ENCODE results near the gene ATXN2. TPM values are rescaled to one million over a fixed set of nuclear protein-coding genes. Genes with fewer than 3 reads are reported as not detected.

Gene ATXN2
- total and polyA plus RNA-seq, 4 donors, result 51.7 to 99.2 (median 74.4) TPM

DNA sequence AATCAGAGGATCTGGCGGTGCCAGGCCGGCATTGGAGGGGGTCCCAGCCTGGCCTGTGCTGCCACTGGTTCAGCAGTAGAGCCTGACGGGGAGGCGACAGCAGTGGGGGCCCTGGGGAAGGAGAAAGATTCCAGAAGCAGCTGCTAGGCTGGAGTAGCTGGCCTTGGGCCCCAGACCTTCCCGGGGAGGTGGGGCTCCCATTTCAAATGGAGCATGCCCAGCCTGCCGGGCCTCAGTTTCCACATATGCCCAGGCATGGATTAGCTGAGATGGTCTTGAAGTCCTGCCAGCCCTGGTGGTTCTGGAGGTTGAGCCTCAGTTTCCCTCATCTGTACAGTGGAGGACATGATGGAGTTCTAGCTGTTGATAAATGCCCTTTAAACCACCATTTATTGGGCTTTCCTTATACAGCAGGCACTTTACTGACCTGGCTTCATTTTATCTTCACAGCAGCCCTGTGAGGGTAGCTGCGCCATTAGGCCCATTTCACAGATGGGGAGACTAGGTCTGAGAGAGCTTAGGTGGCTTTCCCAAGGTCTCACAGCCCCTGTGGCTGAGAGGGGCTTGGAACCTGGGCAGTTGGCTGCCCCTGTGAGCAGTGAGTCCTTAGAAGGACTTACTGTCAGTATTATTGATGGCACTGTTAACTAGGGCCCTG, 171.6 kb downstream of the ATXN2 start:
- Histone ChIP-seq H3K9me3 (ENCODE audit: control insufficient read depth, insufficient read depth, low read length) (no peaks in the 10 kb centered on the region), H3K4me1 (ENCODE audit: control insufficient read depth, insufficient read depth, low read length) (peaks cover 38% of the 10 kb centered on the region), H3K36me3 (ENCODE audit: control insufficient read depth, insufficient read depth, low read length) (peaks cover 20% of the 10 kb centered on the region), H3K27me3 (ENCODE audit: control insufficient read depth, insufficient read depth, low read length) (no peaks in the 10 kb centered on the region), H3K4me3 (ENCODE audit: low read depth, low read length) (no peak overlapping the region), H3K27ac (ENCODE audit: low read depth, low read length) (no peak overlapping the region)
- 93% methylated on average over 7 of the region's 7 CpGs for WGBS (ENCODE audit: insufficient coverage)
- no peak for DNase-seq (ENCODE audit: low read depth in 4 of 6, low spot score in 6 of 6)

DNA sequence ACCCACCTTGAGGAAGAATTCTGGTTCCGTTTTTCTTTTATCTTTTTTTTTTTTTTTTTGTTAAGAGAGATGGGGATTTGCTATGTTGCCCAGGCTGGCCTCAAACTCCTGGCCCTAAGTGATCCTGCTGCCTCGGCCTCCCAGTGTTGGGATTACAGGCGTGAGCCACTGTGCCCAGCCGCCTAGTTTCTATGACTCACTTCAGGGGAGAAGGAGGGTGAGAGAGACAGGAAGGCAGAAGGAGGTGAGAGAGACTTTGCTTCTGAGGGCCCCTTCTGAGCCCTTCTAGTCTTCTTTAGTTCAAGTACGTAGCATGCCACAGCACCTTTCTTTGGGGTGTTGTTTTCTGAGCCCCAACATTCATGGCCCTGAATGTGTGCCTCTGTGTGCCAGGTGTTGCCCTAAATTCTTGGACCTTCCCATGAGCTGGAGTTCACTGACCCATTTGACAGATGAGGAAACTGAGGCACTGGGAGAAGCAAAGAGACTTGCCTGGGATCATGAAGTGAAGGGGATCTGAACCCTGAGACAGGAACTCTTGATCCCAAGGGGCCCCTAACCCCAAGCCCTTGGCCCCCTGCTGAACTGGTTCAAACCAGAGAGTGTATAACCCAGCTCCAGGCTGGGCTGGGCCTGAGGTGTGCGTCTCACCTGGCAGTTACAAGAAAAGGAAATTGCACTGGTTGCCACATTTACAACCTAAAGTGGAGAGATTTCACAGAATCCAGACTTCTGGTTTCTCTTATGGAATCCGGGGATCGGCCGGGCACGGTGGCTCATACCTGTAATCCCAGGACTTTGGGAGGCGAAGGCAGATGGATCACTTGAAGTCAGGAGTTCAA, 172.6 kb downstream of the ATXN2 start:
- Histone ChIP-seq H3K27me3 (ENCODE audit: control insufficient read depth, insufficient read depth, low read length) (no peaks in the 10 kb centered on the region), H3K36me3 (ENCODE audit: control insufficient read depth, insufficient read depth, low read length) (peaks cover 20% of the 10 kb centered on the region), H3K4me1 (ENCODE audit: control insufficient read depth, insufficient read depth, low read length) (peaks cover 38% of the 10 kb centered on the region), H3K4me3 (ENCODE audit: low read depth, low read length) (no peak overlapping the region), H3K27ac (ENCODE audit: low read depth, low read length) (no peak overlapping the region), H3K9me3 (ENCODE audit: control insufficient read depth, insufficient read depth, low read length) (no peaks in the 10 kb centered on the region)
- DNase-seq (ENCODE audit: low read depth in 4 of 6, low spot score in 6 of 6), result no peak
- WGBS (ENCODE audit: insufficient coverage), result 100% methylated on average over 6 of the region's 11 CpGs

DNA sequence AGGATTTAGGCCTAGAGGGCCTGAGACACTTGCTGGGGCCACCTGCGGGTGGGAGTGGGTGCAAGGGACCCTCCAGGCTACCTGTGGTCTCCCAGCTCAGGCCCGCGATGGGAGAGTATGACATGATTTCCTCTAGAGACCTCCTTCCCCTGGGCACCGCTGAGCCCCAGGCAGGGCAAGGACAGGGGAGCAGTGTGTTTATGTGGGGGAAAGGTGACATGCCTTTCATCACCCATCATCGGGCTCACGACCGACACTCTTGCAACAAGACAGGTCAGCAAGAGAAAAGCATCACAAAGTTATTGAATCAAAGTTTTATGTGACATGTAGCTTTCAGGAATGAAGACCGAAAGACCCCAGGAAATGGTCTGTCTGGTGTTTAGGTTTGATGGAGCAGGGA, 173.5 kb downstream of the ATXN2 start:
- no peak for DNase-seq (ENCODE audit: low read depth in 4 of 6, low spot score in 6 of 6)
- WGBS (ENCODE audit: insufficient coverage), result 93% methylated on average over 3 of the region's 8 CpGs
- Histone ChIP-seq H3K9me3 (ENCODE audit: control insufficient read depth, insufficient read depth, low read length) (no peaks in the 10 kb centered on the region), H3K27me3 (ENCODE audit: control insufficient read depth, insufficient read depth, low read length) (no peaks in the 10 kb centered on the region), H3K36me3 (ENCODE audit: control insufficient read depth, insufficient read depth, low read length) (peaks cover 20% of the 10 kb centered on the region), H3K4me1 (ENCODE audit: control insufficient read depth, insufficient read depth, low read length) (peaks cover 32% of the 10 kb centered on the region), H3K4me3 (ENCODE audit: low read depth, low read length) (no peak overlapping the region), H3K27ac (ENCODE audit: low read depth, low read length) (no peak overlapping the region)

DNA sequence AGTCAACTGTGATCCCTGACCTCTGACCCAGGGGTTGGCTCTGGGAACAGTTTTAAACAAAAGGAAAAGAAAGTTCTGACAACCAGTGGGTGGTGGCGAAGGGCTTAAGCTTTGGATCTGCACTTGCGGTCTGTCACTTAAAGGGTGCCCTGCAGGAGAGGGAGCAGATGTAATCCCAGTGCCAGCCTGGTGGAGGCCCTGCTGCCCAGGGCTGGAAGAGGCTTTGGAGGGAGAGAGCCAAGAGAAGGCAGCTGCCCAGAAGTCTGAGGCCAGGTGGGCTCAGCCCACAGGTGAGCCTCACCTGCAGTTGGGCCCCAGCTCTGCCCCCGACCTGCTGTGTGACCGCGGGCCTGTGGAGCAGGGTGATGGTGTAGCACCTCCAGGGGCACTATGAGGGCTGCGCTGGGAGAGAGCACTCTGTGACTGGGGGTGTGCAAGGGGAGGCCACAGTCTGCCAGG, 174.3 kb downstream of the ATXN2 start:
- Histone ChIP-seq H3K9me3 (ENCODE audit: control insufficient read depth, insufficient read depth, low read length) (no peaks in the 10 kb centered on the region), H3K27me3 (ENCODE audit: control insufficient read depth, insufficient read depth, low read length) (no peaks in the 10 kb centered on the region), H3K36me3 (ENCODE audit: control insufficient read depth, insufficient read depth, low read length) (peaks cover 17% of the 10 kb centered on the region), H3K4me3 (ENCODE audit: low read depth, low read length) (no peak overlapping the region), H3K4me1 (ENCODE audit: control insufficient read depth, insufficient read depth, low read length) (peaks cover 24% of the 10 kb centered on the region), H3K27ac (ENCODE audit: low read depth, low read length) (no peak overlapping the region)
- no peak for DNase-seq (ENCODE audit: low read depth in 4 of 6, low spot score in 6 of 6)
- WGBS (ENCODE audit: insufficient coverage), result 99% methylated on average over 6 of the region's 6 CpGs

DNA sequence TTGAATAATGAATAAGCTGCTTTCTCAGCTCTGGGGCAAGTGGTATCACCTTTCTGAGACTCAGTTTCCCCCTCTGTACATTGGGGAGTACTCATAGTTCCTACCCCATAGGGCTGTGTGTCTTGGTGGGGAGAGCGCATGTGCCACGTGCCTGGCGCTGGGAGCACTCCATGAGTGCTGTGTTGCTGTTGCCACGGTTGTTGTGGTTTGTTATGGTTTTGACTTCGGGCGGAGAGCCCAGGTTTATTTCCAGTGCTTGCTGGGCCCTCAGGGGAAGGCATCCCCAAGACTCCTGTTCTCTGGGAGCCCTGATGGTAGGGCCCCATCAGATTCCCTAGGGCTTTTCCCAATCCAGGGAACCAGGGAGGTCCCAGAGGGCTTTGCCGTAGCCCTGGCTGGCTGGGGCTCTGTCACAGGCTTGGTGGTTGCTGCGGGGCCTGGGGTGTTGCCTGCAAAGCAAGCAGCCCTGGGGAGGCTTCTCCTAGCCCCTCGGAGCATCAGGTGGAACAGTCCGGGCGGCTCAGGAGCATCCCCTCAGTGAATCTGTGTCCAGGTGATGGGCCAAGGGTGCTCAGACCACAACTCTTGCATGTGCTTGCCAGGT, 174.8 kb downstream of the ATXN2 start:
- Histone ChIP-seq H3K4me1 (ENCODE audit: control insufficient read depth, insufficient read depth, low read length) (peaks cover 19% of the 10 kb centered on the region), H3K4me3 (ENCODE audit: low read depth, low read length) (no peak overlapping the region), H3K9me3 (ENCODE audit: control insufficient read depth, insufficient read depth, low read length) (no peaks in the 10 kb centered on the region), H3K36me3 (ENCODE audit: control insufficient read depth, insufficient read depth, low read length) (peaks cover 15% of the 10 kb centered on the region), H3K27me3 (ENCODE audit: control insufficient read depth, insufficient read depth, low read length) (no peaks in the 10 kb centered on the region), H3K27ac (ENCODE audit: low read depth, low read length) (no peak overlapping the region)
- WGBS (ENCODE audit: insufficient coverage), result 94% methylated on average over 11 of the region's 11 CpGs
- no peak for DNase-seq (ENCODE audit: low read depth in 4 of 6, low spot score in 6 of 6)

DNA sequence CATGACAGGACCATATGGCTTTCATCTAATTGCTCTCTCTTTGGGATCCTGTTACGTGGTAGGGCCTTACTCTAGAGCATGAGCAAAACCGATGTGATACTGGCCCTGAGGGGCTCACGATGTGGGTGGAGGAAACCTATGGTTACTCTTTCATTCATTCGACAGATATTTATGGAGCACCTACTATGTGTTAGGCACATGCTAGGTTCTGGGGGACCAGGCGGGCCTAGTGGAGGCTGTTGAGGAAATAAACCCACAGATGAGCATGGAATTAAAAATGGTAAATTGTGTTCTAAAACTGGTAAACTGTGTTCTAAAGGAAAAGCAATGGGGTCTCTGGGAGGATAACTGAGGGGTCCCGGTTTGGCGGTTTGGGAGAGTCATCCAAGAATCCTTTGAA, 178.6 kb downstream of the ATXN2 start:
- Histone ChIP-seq H3K27me3 (ENCODE audit: control insufficient read depth, insufficient read depth, low read length) (no peaks in the 10 kb centered on the region), H3K36me3 (ENCODE audit: control insufficient read depth, insufficient read depth, low read length) (peaks cover 20% of the 10 kb centered on the region), H3K4me3 (ENCODE audit: low read depth, low read length) (no peak overlapping the region), H3K4me1 (ENCODE audit: control insufficient read depth, insufficient read depth, low read length) (peaks cover 4% of the 10 kb centered on the region), H3K9me3 (ENCODE audit: control insufficient read depth, insufficient read depth, low read length) (no peaks in the 10 kb centered on the region), H3K27ac (ENCODE audit: low read depth, low read length) (no peak overlapping the region)
- WGBS (ENCODE audit: insufficient coverage), result 94% methylated on average over 7 of the region's 7 CpGs
- no peak for DNase-seq (ENCODE audit: low read depth in 4 of 6, low spot score in 6 of 6)

DNA sequence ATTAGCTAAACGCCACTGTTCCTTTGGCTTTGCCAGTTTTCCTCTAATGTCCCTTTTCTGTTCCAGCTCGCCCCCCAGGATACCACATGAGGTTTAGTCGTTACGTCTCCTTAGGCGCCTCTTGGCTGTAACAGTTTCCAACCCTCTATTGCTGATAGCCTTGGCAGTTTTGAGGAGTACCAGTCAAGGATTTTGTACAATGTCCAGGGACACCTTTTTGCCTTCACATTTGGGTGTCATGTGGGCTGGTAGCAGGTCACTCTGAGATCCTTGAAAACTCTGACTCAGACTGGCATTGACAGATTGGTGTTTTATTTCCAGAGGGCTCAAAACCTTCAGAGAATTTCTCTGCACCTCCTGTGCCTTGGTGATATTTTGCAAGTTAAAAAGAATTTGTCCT, 179.3 kb downstream of the ATXN2 start:
- no peaks in the 10 kb centered on the region for H3K27me3 ChIP-seq (ENCODE audit: control insufficient read depth, insufficient read depth, low read length)
- no peak for DNase-seq (ENCODE audit: low read depth in 4 of 6, low spot score in 6 of 6)
- peaks cover 14% of the 10 kb centered on the region for H3K36me3 ChIP-seq (ENCODE audit: control insufficient read depth, insufficient read depth, low read length)
- no peak overlapping the region for H3K4me3 ChIP-seq (ENCODE audit: low read depth, low read length)
- no peak overlapping the region for H3K27ac ChIP-seq (ENCODE audit: low read depth, low read length)
- 70% methylated on average over 2 of the region's 5 CpGs for WGBS (ENCODE audit: insufficient coverage)
- no peaks in the 10 kb centered on the region for H3K9me3 ChIP-seq (ENCODE audit: control insufficient read depth, insufficient read depth, low read length)
- no peaks in the 10 kb centered on the region for H3K4me1 ChIP-seq (ENCODE audit: control insufficient read depth, insufficient read depth, low read length)

DNA sequence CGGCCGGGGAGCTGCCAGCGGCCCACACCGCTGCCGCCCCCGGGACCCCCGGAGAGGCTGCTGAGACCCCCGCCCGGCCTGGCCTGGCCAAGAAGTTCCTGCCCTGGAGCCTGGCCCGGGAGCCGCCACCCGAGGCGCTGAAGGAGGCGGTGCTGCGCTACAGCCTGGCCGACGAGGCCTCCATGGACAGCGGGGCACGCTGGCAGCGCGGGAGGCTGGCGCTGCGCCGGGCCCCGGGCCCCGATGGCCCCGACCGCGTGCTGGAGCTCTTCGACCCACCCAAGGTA, 180.6 kb downstream of the ATXN2 start:
- Histone ChIP-seq H3K27me3 (ENCODE audit: control insufficient read depth, insufficient read depth, low read length) (no peaks in the 10 kb centered on the region), H3K27ac (ENCODE audit: low read depth, low read length) (no peak overlapping the region), H3K4me3 (ENCODE audit: low read depth, low read length) (no peak overlapping the region), H3K36me3 (ENCODE audit: control insufficient read depth, insufficient read depth, low read length) (peaks cover 11% of the 10 kb centered on the region), H3K9me3 (ENCODE audit: control insufficient read depth, insufficient read depth, low read length) (no peaks in the 10 kb centered on the region), H3K4me1 (ENCODE audit: control insufficient read depth, insufficient read depth, low read length) (peaks cover 6% of the 10 kb centered on the region)
- WGBS (ENCODE audit: insufficient coverage), result 91% methylated on average over 30 of the region's 30 CpGs
- DNase-seq (ENCODE audit: low read depth in 4 of 6, low spot score in 6 of 6), result no peak

DNA sequence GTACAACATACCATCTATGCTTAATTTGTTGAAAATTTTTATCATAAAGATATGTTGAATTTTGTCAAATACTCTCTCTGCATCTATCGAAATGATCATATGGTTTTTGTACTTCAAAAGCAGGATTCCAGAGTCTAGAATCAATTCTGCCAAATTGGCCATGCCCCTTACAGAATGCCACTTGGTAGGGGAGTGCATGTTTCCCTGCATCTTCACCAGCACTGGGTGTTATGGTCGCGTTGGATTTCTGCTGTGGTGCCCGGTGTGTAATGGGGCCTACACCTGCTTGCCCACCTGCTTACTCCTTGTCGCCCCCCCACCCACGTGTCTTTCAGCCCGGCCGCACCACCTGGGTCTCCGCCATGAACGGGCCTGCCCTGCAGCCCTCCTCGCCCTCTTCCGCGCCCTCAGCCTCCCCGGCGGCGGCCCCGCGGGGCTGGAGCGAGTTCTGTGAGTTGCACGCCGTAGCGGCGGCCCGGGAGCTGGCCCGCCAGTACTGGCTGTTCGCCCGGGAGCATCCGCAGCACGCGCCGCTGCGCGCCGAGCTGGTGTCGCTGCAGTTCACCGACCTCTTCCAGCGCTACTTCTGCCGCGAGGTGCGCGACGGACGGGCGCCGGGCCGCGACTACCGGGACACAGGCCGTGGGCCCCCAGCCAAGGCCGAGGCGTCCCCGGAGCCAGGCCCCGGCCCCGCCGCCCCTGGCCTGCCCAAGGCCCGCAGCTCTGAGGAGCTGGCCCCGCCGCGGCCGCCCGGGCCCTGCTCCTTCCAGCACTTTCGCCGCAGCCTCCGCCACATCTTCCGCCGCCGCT, 181.1 kb downstream of the ATXN2 start:
- WGBS (ENCODE audit: insufficient coverage), result 88% methylated on average over 67 of the region's 67 CpGs
- Histone ChIP-seq H3K4me3 (ENCODE audit: low read depth, low read length) (no peak overlapping the region), H3K4me1 (ENCODE audit: control insufficient read depth, insufficient read depth, low read length) (peaks cover 12% of the 10 kb centered on the region), H3K27ac (ENCODE audit: low read depth, low read length) (no peak overlapping the region), H3K27me3 (ENCODE audit: control insufficient read depth, insufficient read depth, low read length) (no peaks in the 10 kb centered on the region), H3K9me3 (ENCODE audit: control insufficient read depth, insufficient read depth, low read length) (no peaks in the 10 kb centered on the region), H3K36me3 (ENCODE audit: control insufficient read depth, insufficient read depth, low read length) (peaks cover 11% of the 10 kb centered on the region)
- DNase-seq (ENCODE audit: low read depth in 4 of 6, low spot score in 6 of 6), result no peak
